GM19238 (cell line): ENCODE results near the gene DHX8.
"Not testable (repeated sequence)": the region's sequence is repeated elsewhere in the genome, so short reads cannot be mapped to it uniquely, and the experiment has no call there.

Experiments used
- DNase-seq: peaks from one replicate; pipeline ENCODE4 v3.0.0; 2011; ENCODE audit warnings: low spot score; ENCODE audit not compliant: insufficient read length

DHX8 gene

GRCh38 chr17:43483674-43484551, at the start of gene DHX8:
TSS of gene DHX8 (plus strand) at chr17:43483975. CDS start at chr17:43484038, 63 bp downstream.
- DNase-seq: peak; percentile 84

GRCh38 chr17:43434902-43435319, 48.9 kb upstream of the DHX8 start:
- no peak for DNase-seq

- DNase-seq: no peak
Observed at GRCh38 chr17:43437756-43438155, 46.0 kb upstream of the DHX8 start.

- DNase-seq: no peak
Observed at GRCh38 chr17:43438626-43439025, 45.1 kb upstream of the DHX8 start.

- no peak for DNase-seq
Observed at GRCh38 chr17:43439041-43439440, 44.7 kb upstream of the DHX8 start.

- DNase-seq: no peak
Observed at GRCh38 chr17:43442711-43443110, 41.1 kb upstream of the DHX8 start.

GRCh38 chr17:43443381-43443780, 40.4 kb upstream of the DHX8 start:
- DNase-seq: no peak

- DNase-seq: no peak
Observed at GRCh38 chr17:43444223-43445008, 39.4 kb upstream of the DHX8 start.

- DNase-seq: no peak
Observed at GRCh38 chr17:43445009-43445589, 38.7 kb upstream of the DHX8 start.

- DNase-seq: no peak
Observed at GRCh38 chr17:43446773-43447172, 37.0 kb upstream of the DHX8 start.

- no peak for DNase-seq
Observed at GRCh38 chr17:43448720-43449469, 34.9 kb upstream of the DHX8 start.

GRCh38 chr17:43449470-43450248, 34.1 kb upstream of the DHX8 start:
- no peak for DNase-seq

GRCh38 chr17:43450791-43451190, 33.0 kb upstream of the DHX8 start:
- not testable (repeated sequence) for DNase-seq

- not testable (repeated sequence) for DNase-seq
Observed at GRCh38 chr17:43451741-43452140, 32.0 kb upstream of the DHX8 start.

- DNase-seq: no peak
Observed at GRCh38 chr17:43453331-43453812, 30.4 kb upstream of the DHX8 start.

- DNase-seq: no peak
Observed at GRCh38 chr17:43454868-43455267, 28.9 kb upstream of the DHX8 start.

GRCh38 chr17:43456029-43456428, 27.7 kb upstream of the DHX8 start:
- no peak for DNase-seq

GRCh38 chr17:43456661-43457361, 27.0 kb upstream of the DHX8 start:
- DNase-seq: no peak

- no peak for DNase-seq
Observed at GRCh38 chr17:43457362-43457692, 26.4 kb upstream of the DHX8 start.

GRCh38 chr17:43459878-43460277, 23.9 kb upstream of the DHX8 start:
- DNase-seq: not testable (repeated sequence)
